ENCODE results near the gene KATNAL1.

The KATNAL1 gene

GRCh38 chr13:30308548-30308947 is 1.2 kb upstream of the KATNAL1 start:
- no peak overlapping the region for H3K4me3 ChIP-seq (ENCODE audit: low read depth, low read length)

GRCh38 chr13:30307971-30308290 is 580 bp upstream of the KATNAL1 start:
- no peak for TF ChIP-seq CTCF (IDR thresholded peaks at IDR 0.05; ENCODE audit: borderline replicate concordance, insufficient read depth, low read depth, low read length)

More at GRCh38 chr13:30308548-30308947, 1.2 kb upstream of the KATNAL1 start:
- no peak for TF ChIP-seq CTCF (IDR thresholded peaks at IDR 0.05; ENCODE audit: borderline replicate concordance, insufficient read depth, low read depth, low read length)

GRCh38 chr13:30306762-30307193 is 573 bp downstream of the KATNAL1 start:
- H3K4me3 ChIP-seq (ENCODE audit: low read depth, low read length): peak overlapping the region; percentile 90
- TF ChIP-seq CTCF (IDR thresholded peaks at IDR 0.05; ENCODE audit: borderline replicate concordance, insufficient read depth, low read depth, low read length): no peak

More at GRCh38 chr13:30307971-30308290, 580 bp upstream of the KATNAL1 start:
- peak overlapping the region; percentile 90 for H3K4me3 ChIP-seq (ENCODE audit: low read depth, low read length)

- H3K4me3 ChIP-seq (ENCODE audit: low read depth, low read length): no peak overlapping the region
- no peak for TF ChIP-seq CTCF (IDR thresholded peaks at IDR 0.05; ENCODE audit: borderline replicate concordance, insufficient read depth, low read depth, low read length)
Measured at GRCh38 chr13:30305456-30305970, 1.8 kb downstream of the KATNAL1 start.

- no peak overlapping the region for H3K4me3 ChIP-seq (ENCODE audit: low read depth, low read length)
Measured at GRCh38 chr13:30303269-30303668, 4.1 kb downstream of the KATNAL1 start.

GRCh38 chr13:30301827-30302226 is 5.5 kb downstream of the KATNAL1 start:
- no peak for TF ChIP-seq CTCF (IDR thresholded peaks at IDR 0.05; ENCODE audit: borderline replicate concordance, insufficient read depth, low read depth, low read length)
- H3K4me3 ChIP-seq (ENCODE audit: low read depth, low read length): no peak overlapping the region

More at GRCh38 chr13:30303269-30303668, 4.1 kb downstream of the KATNAL1 start:
- TF ChIP-seq CTCF (IDR thresholded peaks at IDR 0.05; ENCODE audit: borderline replicate concordance, insufficient read depth, low read depth, low read length): no peak

- TF ChIP-seq CTCF (IDR thresholded peaks at IDR 0.05; ENCODE audit: borderline replicate concordance, insufficient read depth, low read depth, low read length): no peak
- H3K4me3 ChIP-seq (ENCODE audit: low read depth, low read length): no peak overlapping the region
Measured at GRCh38 chr13:30300596-30300995, 6.8 kb downstream of the KATNAL1 start.

Measured in GM12875 (cell line).